DMS114 treated with DMSO at 0.1 percent for 48 hours (cell line): ENCODE data around the gene MORC4.

Experiments
- DNase-seq: peaks from one replicate; lab custom pipeline; 2025; ENCODE audit not compliant: unreplicated experiment; lab: John Stamatoyannopoulos, UW

Gene MORC4

GRCh38 chrX:106917830-106918500 is 82.0 kb downstream of the MORC4 start:
- no peak for DNase-seq

GRCh38 chrX:106912864-106913263 is 87.1 kb downstream of the MORC4 start:
- no peak for DNase-seq

GRCh38 chrX:106906361-106906760 is 93.7 kb downstream of the MORC4 start:
- DNase-seq = no peak

- no peak for DNase-seq
These were observed 94.8 kb downstream of the MORC4 start for GRCh38 chrX:106905064-106905708.

GRCh38 chrX:106903856-106904528 is 96.0 kb downstream of the MORC4 start:
- DNase-seq = no peak

GRCh38 chrX:106903291-106903824 is 96.7 kb downstream of the MORC4 start, which contains the start of gene RIPPLY1:
Gene RIPPLY1 (minus strand): TSS chrX:106903341. CDS start chrX:106903287, 54 bp downstream.
- DNase-seq = no peak

GRCh38 chrX:106902684-106903083 is 97.3 kb downstream of the MORC4 start:
- no peak for DNase-seq

- no peak for DNase-seq
These were observed 98.2 kb downstream of the MORC4 start for GRCh38 chrX:106901781-106902219.

GRCh38 chrX:106901341-106901740 is 98.7 kb downstream of the MORC4 start:
- no peak for DNase-seq

- DNase-seq = no peak
These were observed 100.2 kb downstream of the MORC4 start for GRCh38 chrX:106899841-106900240.

GRCh38 chrX:106899276-106899675 is 100.7 kb downstream of the MORC4 start:
- DNase-seq = no peak

GRCh38 chrX:106898462-106898861 is 101.5 kb downstream of the MORC4 start:
- no peak for DNase-seq

GRCh38 chrX:106897259-106897658 is 102.8 kb downstream of the MORC4 start:
- DNase-seq = no peak

- DNase-seq = no peak
These were observed 105.0 kb downstream of the MORC4 start for GRCh38 chrX:106894978-106895452.

GRCh38 chrX:106894392-106894909 is 105.6 kb downstream of the MORC4 start:
- peak; percentile 50 for DNase-seq

- DNase-seq = no peak
These were observed 108.1 kb downstream of the MORC4 start for GRCh38 chrX:106891762-106892460.
